GM19468 (cell line): ENCODE measurements around the gene SLC49A4.
"Not testable (repeated sequence)": the region's sequence is repeated elsewhere in the genome, so short reads cannot be mapped to it uniquely, and the experiment has no call there.

Experiments
- ATAC-seq: cut with Tn5 transposase; IDR thresholded peaks from one replicate; pipeline ENCODE4 v1.9.1; 2021; ENCODE audit warnings: mild to moderate bottlenecking, moderate library complexity, moderate number of reproducible peaks; ENCODE audit not compliant: unreplicated experiment; ENCODE audit errors: extremely low read depth

SLC49A4 gene

DNA sequence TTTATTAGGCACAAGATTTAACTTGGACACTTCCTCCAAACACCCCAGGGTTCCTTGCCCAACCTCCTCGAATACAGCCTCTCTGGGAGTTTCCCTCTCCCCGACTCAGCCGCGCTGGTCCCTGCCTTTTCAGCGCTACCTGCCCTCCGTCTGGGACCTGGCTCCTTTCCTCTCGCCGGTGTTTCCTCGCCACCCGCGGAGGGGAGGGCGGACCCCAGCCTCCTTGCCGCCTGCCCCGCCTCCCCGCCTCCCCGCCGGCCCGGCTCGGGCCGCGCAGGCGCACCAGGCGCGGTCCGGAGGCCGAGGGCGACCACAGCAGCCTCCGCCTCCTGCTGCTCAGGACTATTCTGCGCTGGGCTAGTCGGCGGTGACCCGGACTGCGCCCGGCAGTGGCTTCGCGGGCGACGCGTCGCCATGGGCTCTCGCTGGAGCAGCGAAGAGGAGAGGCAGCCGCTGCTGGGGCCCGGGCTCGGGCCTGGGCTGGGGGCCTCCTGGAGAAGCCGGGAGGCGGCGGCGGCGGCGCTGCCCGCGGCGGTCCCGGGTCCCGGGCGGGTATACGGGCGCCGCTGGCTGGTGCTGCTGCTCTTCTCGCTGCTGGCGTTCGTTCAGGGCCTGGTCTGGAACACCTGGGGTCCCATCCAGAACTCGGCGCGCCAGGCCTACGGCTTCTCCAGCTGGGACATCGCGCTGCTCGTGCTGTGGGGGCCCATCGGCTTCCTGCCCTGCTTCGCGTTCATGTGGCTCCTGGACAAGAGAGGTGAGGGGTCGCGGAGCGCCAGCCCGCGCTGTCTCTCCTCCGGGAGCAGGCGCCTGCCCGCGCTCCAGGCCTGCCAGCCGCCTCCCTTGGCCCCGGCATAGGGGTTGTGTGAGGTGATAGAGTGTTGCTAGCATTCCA, at the start of gene SLC49A4:
Gene SLC49A4, plus strand, starts transcription at position 291 of the 895 bp plus-strand sequence. Its CDS starts 124 bp downstream, at position 415.
- peak; percentile 36 for ATAC-seq

DNA sequence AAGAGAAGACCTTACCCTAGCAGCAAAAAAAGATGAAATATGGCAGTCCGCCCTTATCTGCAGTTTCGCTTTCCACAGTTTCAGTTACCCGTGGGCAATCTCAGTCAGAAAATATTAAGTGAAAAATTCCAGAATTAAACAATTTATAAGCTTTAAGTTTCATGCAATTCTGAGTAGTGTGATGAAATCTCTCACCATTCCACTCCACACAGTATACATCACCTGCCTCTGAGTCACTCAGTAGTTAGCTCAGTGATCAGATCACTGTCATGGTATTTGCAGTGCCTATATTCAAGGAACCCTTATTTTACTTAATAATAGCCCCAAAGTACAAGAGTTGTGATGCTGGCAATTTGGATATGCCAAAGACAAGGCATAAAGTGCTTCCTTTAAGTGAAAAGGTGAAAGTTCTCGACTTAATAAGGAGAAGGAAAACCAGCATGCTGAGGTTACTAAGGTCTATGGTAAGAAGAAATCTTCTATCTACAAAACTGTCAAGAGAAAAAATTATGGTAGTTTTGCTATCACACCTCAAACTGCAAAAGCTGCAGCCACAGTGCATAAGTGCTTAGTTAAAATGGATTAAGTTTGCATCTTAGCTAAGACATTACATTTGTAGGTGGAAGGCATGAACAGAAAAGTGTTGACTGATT, 49.4 kb upstream of the SLC49A4 start:
- ATAC-seq = no peak

GRCh38 chr3:122747295-122747694, 47.6 kb upstream of the SLC49A4 start:
- not testable (repeated sequence) for ATAC-seq

DNA sequence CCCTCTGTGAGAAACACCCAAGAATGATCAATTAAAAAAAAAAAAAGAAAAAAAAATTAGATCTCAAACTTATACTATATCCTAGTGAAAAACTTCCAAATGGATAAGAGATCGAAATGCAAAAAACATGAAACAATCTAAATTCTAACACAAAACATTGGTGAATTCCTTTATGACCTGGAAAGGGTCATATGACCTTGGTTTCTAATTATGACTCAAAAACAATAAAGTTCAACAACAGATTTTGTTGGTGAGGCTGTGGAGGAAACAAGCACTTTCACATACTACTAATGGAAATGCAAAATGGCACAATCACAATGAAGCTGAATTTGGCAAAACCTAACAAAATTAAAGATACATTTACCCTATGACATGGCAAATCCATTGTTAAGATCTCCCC, 46.5 kb upstream of the SLC49A4 start:
- ATAC-seq = no peak

GRCh38 chr3:122754929-122755328, 39.9 kb upstream of the SLC49A4 start:
- ATAC-seq = peak; percentile 58

DNA sequence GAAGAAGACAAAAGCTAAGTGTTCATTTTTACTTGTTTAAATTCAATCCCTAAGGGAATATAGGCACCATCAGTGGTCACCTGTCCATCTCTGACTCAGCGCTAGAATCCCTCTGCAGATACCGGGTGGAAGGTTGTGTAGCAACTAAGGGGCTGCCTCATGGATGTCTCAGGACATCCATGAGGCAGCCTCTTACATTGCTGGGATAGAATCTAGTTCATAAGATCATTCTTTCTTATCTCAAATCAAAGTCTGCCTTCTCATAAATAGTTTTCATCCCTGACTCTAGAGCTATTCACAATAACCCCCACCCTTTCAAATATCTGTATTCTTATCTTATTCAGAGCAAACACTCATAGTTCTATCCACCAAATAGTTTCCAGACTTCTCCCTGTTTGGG, 39.4 kb upstream of the SLC49A4 start:
- no peak for ATAC-seq

GRCh38 chr3:122758877-122759560, 35.9 kb upstream of the SLC49A4 start:
- no peak for ATAC-seq

DNA sequence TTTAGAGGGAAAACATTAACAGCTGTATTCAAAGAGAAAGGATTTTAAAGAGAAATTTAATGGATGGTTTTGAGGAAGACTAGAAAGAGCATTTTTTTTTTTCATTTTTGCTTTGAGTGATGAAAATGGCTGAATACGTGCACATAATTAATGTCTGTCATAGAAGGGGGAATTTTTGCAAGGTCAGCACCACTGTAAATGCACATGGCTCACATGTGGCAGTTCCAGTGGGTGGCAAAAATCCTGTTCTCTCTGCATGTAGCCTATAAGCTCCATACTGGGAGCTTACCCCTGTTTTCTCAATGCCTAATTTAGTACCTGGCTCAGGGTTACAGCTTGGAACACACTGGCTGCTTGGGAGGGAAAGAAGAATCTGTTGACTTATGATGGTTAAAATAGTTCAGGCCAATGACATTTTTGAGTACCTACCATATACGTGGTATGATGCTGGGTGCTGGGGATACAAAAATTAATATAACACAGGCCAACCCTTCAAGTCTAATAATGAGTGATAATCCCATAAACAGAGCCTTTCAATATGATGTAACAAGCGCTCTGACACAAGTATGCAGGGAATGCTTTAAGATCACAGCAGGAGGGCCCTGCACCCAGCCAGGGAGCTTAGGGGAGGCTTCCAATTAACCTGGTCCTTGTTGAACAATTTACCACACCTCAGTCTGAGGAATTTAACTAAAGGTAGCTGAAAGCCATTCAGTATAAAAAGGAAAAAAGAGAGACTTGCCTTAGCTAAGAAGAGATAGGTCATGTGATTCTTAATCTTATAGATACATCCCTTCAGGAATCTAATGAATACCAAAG, 34.2 kb upstream of the SLC49A4 start:
- ATAC-seq = no peak

GRCh38 chr3:122766430-122766829, 28.4 kb upstream of the SLC49A4 start:
- ATAC-seq = no peak

DNA sequence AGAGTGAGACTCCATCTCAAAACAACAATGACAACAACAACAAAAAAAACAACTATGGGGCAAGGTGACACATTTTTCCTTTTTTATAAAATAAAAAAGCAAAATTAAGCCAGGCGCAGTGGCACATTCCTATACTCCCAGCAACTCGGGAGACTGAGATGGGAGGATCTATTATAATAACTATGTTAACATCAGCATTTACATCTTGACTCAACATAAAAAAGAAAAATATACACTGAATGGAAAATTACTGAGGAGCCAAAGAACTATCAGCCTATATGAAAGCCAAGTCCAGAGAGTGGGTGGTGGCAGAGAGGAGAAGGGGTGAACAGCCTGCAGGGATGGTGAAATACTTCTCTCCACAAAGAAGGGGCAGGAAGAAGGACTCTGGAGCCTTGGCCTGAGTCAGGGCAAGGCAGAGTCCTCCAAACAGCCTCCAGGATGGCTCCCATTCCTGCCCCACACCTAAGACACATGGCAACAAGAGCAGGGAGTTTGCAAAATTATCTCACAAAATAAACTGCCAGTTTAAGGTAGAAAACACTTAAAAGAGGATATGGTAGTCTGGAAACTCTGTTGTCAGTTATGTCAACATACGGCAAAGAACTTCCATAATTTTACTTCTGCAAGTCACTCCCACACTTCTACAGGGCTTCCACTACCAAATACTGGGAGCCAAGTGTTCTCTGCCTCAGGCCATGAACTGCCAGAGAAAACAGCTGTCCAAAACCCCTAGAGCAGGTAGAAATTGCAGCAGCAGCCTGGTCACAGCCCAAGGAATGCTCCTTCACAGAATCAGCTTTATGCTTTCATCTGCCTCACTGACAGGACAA, 27.1 kb upstream of the SLC49A4 start:
- ATAC-seq = no peak

GRCh38 chr3:122770521-122771202, 24.2 kb upstream of the SLC49A4 start:
- ATAC-seq = no peak

DNA sequence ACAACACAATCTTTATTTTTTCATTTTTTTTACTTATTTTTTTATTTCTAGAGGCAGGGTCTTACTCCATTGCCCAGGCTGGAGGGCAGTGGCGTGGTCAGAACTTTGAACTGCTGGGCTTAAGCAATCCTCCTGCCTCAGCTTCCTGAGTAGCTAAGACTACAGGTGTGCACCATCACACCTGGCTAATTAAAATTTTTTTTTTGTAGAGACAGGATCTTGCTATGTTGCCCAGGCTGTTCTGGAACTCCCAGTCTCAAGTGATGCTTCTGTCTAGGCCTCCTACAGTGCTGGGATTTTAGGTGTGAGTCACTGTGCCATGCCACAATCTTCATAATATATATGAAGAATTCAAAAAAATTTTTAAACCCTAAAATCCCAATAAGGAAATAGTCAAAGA, 22.0 kb upstream of the SLC49A4 start:
- no peak for ATAC-seq

GRCh38 chr3:122773944-122774509, 20.8 kb upstream of the SLC49A4 start:
- ATAC-seq = no peak

- no peak for ATAC-seq
Measured at GRCh38 chr3:122774564-122774963, 20.3 kb upstream of the SLC49A4 start.

GRCh38 chr3:122776675-122777468, 18.0 kb upstream of the SLC49A4 start:
- no peak for ATAC-seq

GRCh38 chr3:122777563-122777962, 17.3 kb upstream of the SLC49A4 start:
- no peak for ATAC-seq

DNA sequence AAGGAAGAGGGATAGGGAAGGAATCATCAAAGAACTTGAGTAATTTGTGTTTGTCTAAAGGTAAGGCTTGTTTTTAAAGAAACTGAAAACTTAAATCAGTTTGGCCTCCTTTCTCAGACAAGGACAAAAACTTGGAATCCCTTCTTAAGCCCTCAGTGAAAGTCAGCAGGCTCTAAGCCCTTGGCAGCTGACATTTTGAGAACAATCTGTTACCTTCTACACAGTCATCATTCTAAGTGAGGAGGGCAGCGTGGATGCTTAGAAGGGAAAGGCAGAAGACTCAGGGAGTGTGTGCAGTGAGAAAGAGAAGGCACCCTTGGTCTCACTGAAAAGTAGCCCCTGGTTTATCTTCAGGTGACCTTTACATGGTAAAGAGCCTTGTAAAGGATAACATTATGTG, 12.1 kb upstream of the SLC49A4 start:
- ATAC-seq = no peak

DNA sequence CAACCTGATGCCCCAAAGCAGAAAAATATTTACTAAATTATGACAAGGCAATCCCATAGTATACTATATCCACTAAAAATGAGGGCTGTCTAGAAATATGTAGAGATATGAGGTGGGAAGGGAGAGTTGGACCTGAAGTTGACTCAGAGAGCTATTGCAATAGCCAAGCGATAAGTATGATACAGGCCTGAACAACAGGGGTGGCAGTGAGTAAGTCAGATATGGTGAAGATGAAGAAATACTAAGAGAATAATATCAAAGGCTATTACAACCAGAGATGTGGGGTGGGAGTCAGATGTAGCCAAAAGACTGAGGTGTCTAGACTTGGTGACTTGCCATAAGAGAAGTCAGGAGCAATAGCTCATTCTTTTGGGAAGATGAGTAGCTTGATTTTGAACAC, 10.4 kb upstream of the SLC49A4 start:
- ATAC-seq = no peak
